Fibroblast of the conjunctiva (primary cell): Measurements from ENCODE around the gene TXNIP.
"Not testable (repeated sequence)": the region's sequence is repeated elsewhere in the genome, so short reads cannot be mapped to it uniquely, and the experiment has no call there.

Source experiments
- DNase-seq: peaks from one replicate; pipeline ENCODE4 v3.0.0-alpha.2; 2010; ENCODE audit warnings: low read depth

Gene TXNIP, protein sequence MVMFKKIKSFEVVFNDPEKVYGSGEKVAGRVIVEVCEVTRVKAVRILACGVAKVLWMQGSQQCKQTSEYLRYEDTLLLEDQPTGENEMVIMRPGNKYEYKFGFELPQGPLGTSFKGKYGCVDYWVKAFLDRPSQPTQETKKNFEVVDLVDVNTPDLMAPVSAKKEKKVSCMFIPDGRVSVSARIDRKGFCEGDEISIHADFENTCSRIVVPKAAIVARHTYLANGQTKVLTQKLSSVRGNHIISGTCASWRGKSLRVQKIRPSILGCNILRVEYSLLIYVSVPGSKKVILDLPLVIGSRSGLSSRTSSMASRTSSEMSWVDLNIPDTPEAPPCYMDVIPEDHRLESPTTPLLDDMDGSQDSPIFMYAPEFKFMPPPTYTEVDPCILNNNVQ

DNA sequence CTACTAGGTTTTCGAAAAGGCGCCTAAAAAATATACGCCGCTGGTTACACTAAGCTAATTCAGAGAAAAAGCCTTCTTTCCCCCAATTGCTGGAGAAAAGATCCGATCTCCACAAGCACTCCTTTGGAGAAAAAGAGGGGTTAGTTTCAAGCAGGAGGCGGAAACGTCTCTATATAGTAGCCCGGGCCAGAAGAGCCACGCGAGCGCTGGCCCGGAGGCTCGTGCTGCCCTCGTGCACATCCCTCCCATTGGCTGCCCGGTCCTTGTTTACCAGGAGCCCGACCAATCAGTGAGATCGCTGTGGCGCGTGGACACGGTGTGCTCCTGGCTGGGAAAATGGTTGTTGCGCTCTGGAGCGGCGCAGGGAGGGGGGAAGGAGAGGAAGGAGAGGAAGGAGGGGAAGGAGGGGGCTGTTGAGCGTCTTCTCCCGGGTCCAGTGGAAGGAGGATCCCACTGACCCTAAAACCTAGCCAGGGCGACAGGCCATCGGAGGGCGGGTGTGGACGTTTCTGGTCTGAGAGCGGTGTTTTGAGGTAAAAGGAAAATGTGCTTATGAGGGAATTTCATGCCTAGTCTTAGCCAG is at the start of gene TXNIP:
TXNIP (minus strand) TSS at position 147 of the 583 bp plus-strand sequence. CDS start 313 bp downstream, outside the sequence.
- DNase-seq = peak; percentile 98

GRCh38 chr1:146039844-146040194 is 43.4 kb upstream of the TXNIP start:
- DNase-seq = no peak

DNA sequence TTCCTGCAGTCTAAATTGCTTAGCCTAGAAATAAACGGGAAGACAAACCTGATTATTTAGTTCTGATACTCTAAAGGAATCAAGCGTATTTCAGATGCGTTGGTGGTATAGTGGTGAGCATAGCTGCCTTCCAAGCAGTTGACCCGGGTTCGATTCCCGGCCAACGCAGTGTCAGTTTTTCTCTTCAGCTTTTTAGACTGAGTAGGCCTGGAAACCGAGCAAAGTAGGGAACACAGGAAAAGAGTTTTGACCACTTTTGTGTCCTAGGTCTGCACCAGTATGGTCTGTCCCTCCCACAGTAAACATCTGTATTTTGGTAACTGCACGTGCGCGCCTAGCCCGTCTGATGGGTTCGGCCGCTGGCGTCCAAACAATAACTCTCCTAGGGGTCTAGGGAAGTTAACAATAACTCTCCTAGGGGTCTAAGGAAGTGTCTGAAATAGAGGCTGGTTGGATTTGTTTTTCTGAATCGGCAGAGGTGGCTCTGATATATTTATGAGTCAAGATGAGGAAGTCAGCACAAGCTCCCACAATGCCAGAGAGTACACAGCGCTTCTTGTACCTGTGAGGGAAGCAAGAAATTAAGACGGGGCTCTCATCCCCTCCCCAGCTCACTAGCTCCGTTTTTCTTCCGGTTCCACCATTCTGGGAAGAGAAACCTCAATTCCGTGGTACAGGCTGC is 40.7 kb upstream of the TXNIP start:
- peak; percentile 84 for DNase-seq

GRCh38 chr1:146036241-146036964 is 40.0 kb upstream of the TXNIP start:
- no peak for DNase-seq

- no peak for DNase-seq
These were observed 38.7 kb upstream of the TXNIP start for GRCh38 chr1:146035048-146035423.

GRCh38 chr1:146032631-146033219 is 36.3 kb upstream of the TXNIP start:
- no peak for DNase-seq

- no peak for DNase-seq
These were observed 35.1 kb upstream of the TXNIP start for GRCh38 chr1:146031476-146031875.

- no peak for DNase-seq
These were observed 32.7 kb upstream of the TXNIP start for GRCh38 chr1:146029117-146029516.

DNA sequence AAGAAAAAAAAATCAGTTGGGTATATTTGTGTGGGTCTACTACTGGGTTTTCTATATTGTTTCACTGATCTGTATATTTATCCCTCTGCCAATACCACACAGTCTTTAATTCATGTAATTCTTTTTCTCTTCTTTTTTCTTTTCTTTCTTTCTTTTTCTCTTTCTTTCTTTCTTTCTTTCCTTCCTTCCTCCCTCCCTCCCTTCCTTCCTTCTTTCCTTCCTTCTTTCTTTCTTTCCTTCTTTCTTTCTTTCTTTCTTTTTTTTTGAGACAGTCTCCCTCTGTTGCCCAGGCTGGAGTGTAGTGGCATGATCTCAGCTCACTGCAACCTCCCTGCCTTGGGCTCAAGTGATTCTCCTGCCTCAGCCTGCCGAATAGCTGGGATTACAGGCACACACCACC is 30.3 kb upstream of the TXNIP start:
- not testable (repeated sequence) for DNase-seq

- DNase-seq = not testable (repeated sequence)
These were observed 29.6 kb upstream of the TXNIP start for GRCh38 chr1:146025787-146026495.

DNA sequence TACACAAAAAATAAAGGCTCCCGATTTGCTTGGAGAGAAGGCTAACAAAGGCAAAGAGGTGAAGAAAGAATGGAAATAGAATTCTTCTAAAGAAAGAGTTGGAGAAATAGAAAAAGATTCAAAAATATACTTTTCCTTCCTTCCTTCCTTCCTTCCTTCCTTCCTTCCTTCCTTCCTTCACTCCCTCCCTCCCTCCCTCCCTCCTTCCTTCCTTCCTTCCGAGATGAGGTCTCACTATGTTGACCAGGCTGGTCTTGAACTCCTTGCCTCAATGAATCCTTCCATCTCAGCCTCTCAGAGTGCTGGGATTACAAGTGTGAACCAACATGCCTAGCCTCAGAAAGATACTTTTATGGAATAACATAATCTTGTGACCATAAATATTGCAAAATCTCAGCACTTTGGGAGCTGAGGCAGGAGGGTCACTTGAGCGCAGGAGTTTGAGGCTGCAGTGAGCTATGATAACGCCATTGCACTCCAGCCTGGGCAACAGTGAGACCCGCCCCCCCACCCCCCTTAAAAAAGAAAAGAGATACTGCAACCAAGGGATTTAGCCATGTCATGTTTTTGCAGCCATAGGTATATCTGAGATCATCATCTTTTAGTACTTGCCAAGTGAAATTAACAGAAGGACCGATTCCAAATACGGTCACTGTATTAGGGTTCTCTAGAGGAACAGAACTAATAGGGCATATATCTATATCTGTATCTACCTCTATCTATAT is 26.2 kb upstream of the TXNIP start:
- no peak for DNase-seq

- no peak for DNase-seq
These were observed 25.4 kb upstream of the TXNIP start, which contains the start of gene HJV for GRCh38 chr1:146021622-146022402. TSS of gene HJV (minus strand) at chr1:146021735. CDS start at chr1:146020231, 1,504 bp downstream.

DNA sequence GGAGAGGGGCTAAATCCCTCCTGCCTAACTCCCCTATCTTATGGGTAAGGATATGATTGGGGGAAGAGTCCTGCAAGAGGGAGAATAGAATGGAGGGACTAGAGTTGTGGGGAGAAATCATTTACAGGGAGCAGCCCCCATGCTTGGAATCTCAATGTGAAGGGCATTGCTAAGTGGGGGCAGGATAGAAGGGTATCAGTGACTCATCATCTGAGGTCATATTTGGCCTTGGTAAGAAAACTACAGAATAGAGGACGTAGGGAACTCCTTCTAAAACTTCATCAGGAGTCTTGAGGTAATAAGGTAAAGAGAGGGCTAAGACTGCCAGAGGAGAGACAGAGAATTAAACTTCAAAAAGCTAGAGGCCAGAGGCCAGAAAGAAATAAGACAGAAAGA is 24.7 kb upstream of the TXNIP start:
- DNase-seq = no peak

DNA sequence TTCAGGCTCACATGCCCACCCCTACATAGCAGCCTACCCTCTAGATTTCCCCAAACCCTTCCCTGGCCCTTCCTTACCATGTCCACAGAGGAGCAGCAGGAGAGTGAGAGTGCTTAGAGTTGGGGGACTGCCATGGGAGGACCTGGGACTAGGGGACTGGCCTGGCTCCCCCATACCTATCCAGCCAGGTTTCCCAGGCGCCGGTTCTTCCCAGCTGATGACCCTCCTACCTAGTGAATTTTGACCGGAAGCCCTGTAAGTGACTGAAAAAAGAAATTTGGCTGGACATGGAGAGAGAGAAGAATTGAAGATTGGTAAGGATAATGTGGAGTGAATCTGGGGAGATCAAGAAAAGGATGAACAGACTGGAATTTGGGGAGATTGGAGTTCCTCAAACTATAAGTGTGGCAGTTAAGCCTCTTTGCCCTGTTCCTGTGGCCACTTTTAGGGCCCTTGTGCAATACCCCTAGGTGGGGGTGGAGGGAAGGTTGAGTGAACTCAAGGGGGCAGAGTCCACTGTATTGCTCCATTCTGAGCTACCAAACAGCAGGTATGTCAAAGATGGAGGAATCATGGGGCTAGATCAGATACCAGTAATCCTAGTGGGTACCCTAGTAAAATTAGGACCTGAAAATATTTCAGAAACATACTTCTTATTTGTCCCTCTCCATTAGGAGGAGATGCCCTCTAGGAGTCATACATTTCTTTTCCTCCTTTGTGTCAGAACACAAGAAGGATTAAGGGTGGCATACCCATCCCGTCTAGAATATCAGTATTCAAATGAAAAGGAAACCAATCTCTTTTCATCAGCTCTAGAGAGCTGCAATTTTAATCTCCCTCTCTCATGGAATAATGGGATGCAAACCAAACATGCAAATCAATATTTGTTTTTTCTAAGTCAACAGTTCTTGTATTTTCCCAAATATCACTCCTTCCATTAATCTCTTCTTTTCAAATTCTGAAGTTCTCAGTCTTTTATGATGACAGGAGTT is 24.0 kb upstream of the TXNIP start:
- no peak for DNase-seq

DNA sequence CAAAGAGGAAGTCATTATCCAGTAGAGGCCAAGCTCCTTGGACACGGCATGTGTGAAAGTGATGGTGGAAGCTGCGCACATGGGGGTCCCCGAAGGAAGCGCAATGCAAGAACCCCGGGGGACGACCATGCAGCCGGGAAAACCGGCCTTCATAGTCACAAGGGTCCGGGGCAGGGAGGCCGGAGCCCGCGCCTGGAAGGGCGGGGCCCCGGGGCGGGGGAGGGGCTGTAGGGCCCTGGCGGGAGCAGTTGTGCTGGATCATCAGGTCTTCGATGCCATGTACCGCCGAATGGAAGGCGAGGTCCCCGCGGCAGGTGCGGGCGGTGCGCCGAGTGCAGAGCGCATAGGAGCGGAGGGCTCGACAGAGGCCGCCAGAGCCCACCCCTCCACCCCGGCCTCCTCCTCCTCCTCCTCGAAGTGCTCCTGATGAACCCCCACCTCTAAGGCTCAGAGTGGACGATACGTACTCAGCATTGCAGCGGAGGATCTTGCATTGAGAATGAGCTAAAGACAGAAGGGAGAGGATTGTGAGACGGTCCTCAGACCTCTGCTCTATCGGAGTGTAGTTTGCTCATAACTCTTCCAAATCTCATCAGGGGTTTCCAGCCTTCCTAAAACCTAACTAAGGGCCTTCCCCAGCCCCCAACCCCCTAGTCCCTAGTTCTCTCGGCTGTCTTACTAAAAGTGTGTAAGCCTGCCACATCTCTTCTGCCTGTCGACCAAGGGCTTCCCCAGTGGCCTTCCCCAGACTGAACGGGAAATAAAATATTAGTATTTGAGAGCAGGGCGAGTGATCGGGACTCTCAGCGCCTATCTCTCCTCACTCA is 23.1 kb upstream of the TXNIP start:
- DNase-seq = no peak

GRCh38 chr1:146016891-146017290 is 20.5 kb upstream of the TXNIP start:
- DNase-seq = no peak

DNA sequence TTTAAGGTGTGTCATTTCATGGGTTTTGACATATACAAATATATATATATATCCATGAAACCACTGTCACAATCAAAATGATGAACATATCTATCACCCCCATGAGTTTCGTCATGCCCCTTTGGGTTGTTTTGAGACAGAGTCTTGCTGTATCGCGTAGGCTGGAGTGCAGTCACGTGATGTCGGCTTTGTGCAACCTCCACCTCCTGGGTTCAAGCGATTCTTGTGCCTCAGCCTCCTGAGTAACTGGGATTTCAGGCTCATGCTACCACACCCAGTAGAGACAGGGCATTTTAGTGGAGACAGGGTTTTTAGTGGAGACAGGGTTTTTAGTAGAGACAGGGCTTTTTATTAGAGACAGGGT is 17.2 kb upstream of the TXNIP start:
- no peak for DNase-seq
